H9 (cell line): Measurements from ENCODE around the gene HSD17B12. TPM values are rescaled to one million over a fixed set of nuclear protein-coding genes. Genes with fewer than 3 reads are reported as not detected.

Source experiments
- DNase-seq: peaks from one replicate; pipeline ENCODE4 v3.0.0-alpha.2; 2017
- H2AFZ ChIP-seq: one replicate; pipeline ENCODE4 v1.6.1; 2013; ENCODE audit warnings: mild to moderate bottlenecking, low read length, control low read depth, moderate library complexity
- H2AK5ac ChIP-seq: 2 replicates; pipeline ENCODE4 v1.6.1; 2013; ENCODE audit warnings: low read length, control low read depth, mixed read lengths; ENCODE audit not compliant: insufficient read length
- H2BK120ac ChIP-seq: one replicate; pipeline ENCODE4 v1.6.1; 2013; ENCODE audit warnings: low read depth, mild to moderate bottlenecking, low read length, control low read depth, inconsistent platforms; ENCODE audit not compliant: poor library complexity, severe bottlenecking
- H2BK12ac ChIP-seq: 2 replicates; pipeline ENCODE4 v1.6.1; 2013; ENCODE audit warnings: low read length, control low read depth, mixed read lengths, low read depth; ENCODE audit not compliant: insufficient read length
- H2BK15ac ChIP-seq: 2 replicates; pipeline ENCODE4 v1.6.1; 2013; ENCODE audit warnings: low read depth, low read length, control low read depth
- H2BK20ac ChIP-seq: one replicate; pipeline ENCODE4 v1.6.1; 2013; ENCODE audit warnings: low read depth, mild to moderate bottlenecking, low read length, control low read depth, inconsistent platforms; ENCODE audit not compliant: poor library complexity, severe bottlenecking
- H2BK5ac ChIP-seq: 2 replicates; pipeline ENCODE4 v1.6.1; 2013; ENCODE audit warnings: low read length, control low read depth, mixed read lengths; ENCODE audit not compliant: insufficient read length
- H3K14ac ChIP-seq: 2 replicates; pipeline ENCODE4 v1.6.1; 2013; ENCODE audit warnings: low read length, control low read depth; ENCODE audit not compliant: insufficient read depth
- H3K18ac ChIP-seq: 2 replicates; pipeline ENCODE4 v1.6.1; 2013; ENCODE audit warnings: low read depth, mild to moderate bottlenecking, mixed read lengths, low read length, control low read depth; ENCODE audit not compliant: insufficient read length
- H3K23ac ChIP-seq: 2 replicates; pipeline ENCODE4 v1.6.1; 2013; ENCODE audit warnings: low read length, control low read depth, mixed read lengths, low read depth; ENCODE audit not compliant: insufficient read length
- H3K23me2 ChIP-seq: 2 replicates; pipeline ENCODE4 v1.6.1; 2013; ENCODE audit warnings: low read depth, mild to moderate bottlenecking, mixed read lengths, low read length, control low read depth; ENCODE audit not compliant: insufficient read length, poor library complexity, severe bottlenecking
- H3K27ac ChIP-seq: 2 replicates; pipeline ENCODE4 v1.5.1; 2013; ENCODE audit warnings: low read length, control low read depth, mixed read lengths, low read depth; ENCODE audit not compliant: insufficient read length
- H3K27me3 ChIP-seq: 2 replicates; pipeline ENCODE4 v1.6.1; 2013; ENCODE audit warnings: low read length, control low read depth, inconsistent platforms; ENCODE audit not compliant: insufficient read depth
- H3K4ac ChIP-seq: 2 replicates; pipeline ENCODE4 v1.6.1; 2013; ENCODE audit warnings: low read depth, mild to moderate bottlenecking, control low read depth, inconsistent platforms, low read length, moderate library complexity
- H3K4me1 ChIP-seq: 2 replicates; pipeline ENCODE4 v1.6.1; 2013; ENCODE audit warnings: low read length, control low read depth, inconsistent platforms; ENCODE audit not compliant: insufficient read depth
- H3K4me2 ChIP-seq: 2 replicates; pipeline ENCODE4 v1.6.1; 2013; ENCODE audit warnings: low read length, control low read depth, mixed read lengths; ENCODE audit not compliant: insufficient read length, insufficient read depth
- H3K56ac ChIP-seq: 2 replicates; pipeline ENCODE4 v1.6.1; 2013; ENCODE audit warnings: low read depth, mild to moderate bottlenecking, mixed read lengths, low read length, control low read depth; ENCODE audit not compliant: insufficient read length
- H3K79me1 ChIP-seq: 2 replicates; pipeline ENCODE4 v1.6.1; 2013; ENCODE audit warnings: low read depth, mild to moderate bottlenecking, moderate library complexity, low read length, control low read depth, inconsistent platforms; ENCODE audit not compliant: insufficient read depth, poor library complexity, severe bottlenecking
- H3K79me2 ChIP-seq: 2 replicates; pipeline ENCODE4 v1.6.1; 2013; ENCODE audit warnings: low read length, control low read depth, inconsistent platforms; ENCODE audit not compliant: insufficient read depth
- H3K9ac ChIP-seq: 2 replicates; pipeline ENCODE4 v1.6.1; 2013; ENCODE audit warnings: low read length, control low read depth, mixed read lengths; ENCODE audit not compliant: insufficient read length; ENCODE audit errors: extremely low read depth
- H3K9me3 ChIP-seq: one replicate; pipeline ENCODE4 v1.6.1; 2013; ENCODE audit warnings: low read depth, low read length, inconsistent platforms; ENCODE audit not compliant: control insufficient read depth
- H3T11ph ChIP-seq: one replicate; pipeline ENCODE4 v1.6.1; 2013; ENCODE audit warnings: mild to moderate bottlenecking, low read length, control low read depth, inconsistent platforms
- H4K20me1 ChIP-seq: one replicate; pipeline ENCODE4 v1.6.1; 2013; ENCODE audit not compliant: control insufficient read depth, insufficient read length, insufficient read depth
- H4K5ac ChIP-seq: 2 replicates; pipeline ENCODE4 v1.6.1; 2013; ENCODE audit warnings: low read depth, mild to moderate bottlenecking, mixed read lengths, low read length, control low read depth; ENCODE audit not compliant: insufficient read length
- H4K8ac ChIP-seq: replicated peaks from 2 replicates; pipeline ENCODE4 v1.6.1; 2013; ENCODE audit warnings: low read length, control low read depth, mixed read lengths, low read depth; ENCODE audit not compliant: insufficient read length
- H4K91ac ChIP-seq: 2 replicates; pipeline ENCODE4 v1.6.1; 2013; ENCODE audit warnings: low read depth, mild to moderate bottlenecking, moderate library complexity, mixed read lengths, low read length, control low read depth; ENCODE audit not compliant: insufficient read length
- H3K27ac Mint-ChIP-seq, 3 experiments: 2 replicates in 2 of 3; 3 replicates in 1 of 3; pipeline ENCODE4 v1.8.0; 2020 to 2021; ENCODE audit warnings: mixed read lengths in 3 of 3, mild to moderate bottlenecking in 1 of 3, moderate library complexity in 1 of 3
- H3K27me3 Mint-ChIP-seq: 2 replicates; pipeline ENCODE4 v1.8.0; 2021; ENCODE audit warnings: low read depth, mild to moderate bottlenecking, moderate library complexity, mixed read lengths
- H3K36me3 Mint-ChIP-seq, 3 experiments: 2 replicates in 2 of 3; 3 replicates in 1 of 3; pipeline ENCODE4 v1.8.0; 2020 to 2021; ENCODE audit warnings: low read depth in 3 of 3, mixed read lengths in 3 of 3; ENCODE audit not compliant: insufficient read depth in 1 of 3
- H3K4me1 Mint-ChIP-seq, 2 experiments: 2 replicates each; pipeline ENCODE4 v1.8.0; 2020; ENCODE audit warnings: mixed read lengths in 2 of 2
- H3K4me3 Mint-ChIP-seq, 2 experiments: 2 replicates in 1 of 2; 3 replicates in 1 of 2; pipeline ENCODE4 v1.8.0; 2020 to 2021; ENCODE audit warnings: mild to moderate bottlenecking in 2 of 2, mixed read lengths in 2 of 2, moderate library complexity in 1 of 2
- H3K9me3 Mint-ChIP-seq, 2 experiments: 2 replicates in 1 of 2; 3 replicates in 1 of 2; pipeline ENCODE4 v1.8.0; 2020; ENCODE audit warnings: mild to moderate bottlenecking in 2 of 2, mixed read lengths in 2 of 2, moderate library complexity in 1 of 2
- WGBS: extraction: QIAGEN DNeasy Blood & Tissue Kit; methylation state at CpG from one replicate; pipeline ENCODE4 v1.1.7; 2013; ENCODE audit warnings: missing lambda C conversion rate, low lambda C conversion rate, mixed read lengths; ENCODE audit not compliant: insufficient read length; ENCODE audit errors: extremely low coverage; 5-methylcytosine and 5-hydroxymethylcytosine counted together
- total RNA-seq: library from RNA; stranded (reverse); gene quantifications from 2 replicates; pipeline ENCODE4 v1.2.1, GENCODE V29; 2021
- TF ChIP-seq, protein P1 (sequence below): fragments of 200-600 bp; sonication (generic); conservative IDR thresholded peaks from 3 replicates; pipeline ENCODE4 v1.8.0; 2021; ENCODE audit warnings: antibody characterized with exemption, mild to moderate bottlenecking

The HSD17B12 gene
- total RNA-seq, 1 experiment from 2014 or later = 111 TPM

DNA sequence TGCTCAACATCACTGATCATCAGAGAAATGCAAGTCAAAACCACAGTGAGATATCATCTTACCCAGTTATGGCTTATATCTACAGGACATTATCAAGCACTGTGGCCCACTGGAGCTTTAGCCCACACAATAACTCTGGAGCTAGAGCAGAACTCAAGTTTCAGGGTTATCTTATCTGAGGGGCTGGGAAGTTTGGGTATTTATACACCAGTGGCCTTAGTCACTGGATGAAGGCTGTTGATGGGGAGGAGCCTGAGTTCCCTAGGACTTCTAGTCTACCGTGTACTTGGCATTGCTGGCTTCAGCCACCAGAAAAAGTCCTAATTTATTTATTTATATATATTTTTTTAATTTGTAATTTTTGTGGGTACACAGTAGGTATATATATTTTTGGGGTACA lies 19.3 kb downstream of the HSD17B12 start:
- no peaks in the 10 kb centered on the region for H3K27me3 ChIP-seq
- no peak overlapping the region for H4K91ac ChIP-seq
- DNase-seq = no peak
- no peak overlapping the region for H3K9ac ChIP-seq
- no peaks in the 10 kb centered on the region for H4K20me1 ChIP-seq
- no peak overlapping the region for H3K14ac ChIP-seq
- no peak overlapping the region for H2BK5ac ChIP-seq
- H3K9me3 ChIP-seq = no peaks in the 10 kb centered on the region
- peaks cover 34% of the 10 kb centered on the region; the same call in 1 of the 2 replicates for H3K79me2 ChIP-seq
- Mint-ChIP-seq H3K27me3 (no peaks in the 10 kb centered on the region), H3K4me1 (peaks cover 0 to 9% of the 10 kb centered on the region in 2 experiments; a peak in 2 of 4 replicates), H3K9me3 (peaks cover 23 to 24% of the 10 kb centered on the region in 2 experiments), H3K27ac (no peak overlapping the region), H3K4me3 (no peak overlapping the region), H3K36me3 (peaks cover 29 to 44% (median 44%) of the 10 kb centered on the region in 3 experiments)
- H3K23me2 ChIP-seq = no peaks in the 10 kb centered on the region
- H2AK5ac ChIP-seq = no peak overlapping the region
- H4K5ac ChIP-seq = no peak overlapping the region
- no peak overlapping the region for H3K18ac ChIP-seq
- no peak overlapping the region for H4K8ac ChIP-seq
- no peak overlapping the region for H2BK120ac ChIP-seq
- H3K56ac ChIP-seq = no peak overlapping the region
- no peaks in the 10 kb centered on the region for H3K4me1 ChIP-seq
- H2BK15ac ChIP-seq = no peak overlapping the region
- no CpG with 5 or more reads among the region's 1 CpG for WGBS
- no peak overlapping the region for H3K23ac ChIP-seq
- H2AFZ ChIP-seq = no peak overlapping the region
- no peak overlapping the region for H3T11ph ChIP-seq
- H3K4me2 ChIP-seq = no peak overlapping the region
- no peak overlapping the region for H2BK12ac ChIP-seq
- peaks cover 20% of the 10 kb centered on the region for H3K79me1 ChIP-seq
- H3K4ac ChIP-seq = no peak overlapping the region
- H2BK20ac ChIP-seq = no peak overlapping the region
- H3K27ac ChIP-seq = no peak overlapping the region
- TF ChIP-seq, protein P1, sequence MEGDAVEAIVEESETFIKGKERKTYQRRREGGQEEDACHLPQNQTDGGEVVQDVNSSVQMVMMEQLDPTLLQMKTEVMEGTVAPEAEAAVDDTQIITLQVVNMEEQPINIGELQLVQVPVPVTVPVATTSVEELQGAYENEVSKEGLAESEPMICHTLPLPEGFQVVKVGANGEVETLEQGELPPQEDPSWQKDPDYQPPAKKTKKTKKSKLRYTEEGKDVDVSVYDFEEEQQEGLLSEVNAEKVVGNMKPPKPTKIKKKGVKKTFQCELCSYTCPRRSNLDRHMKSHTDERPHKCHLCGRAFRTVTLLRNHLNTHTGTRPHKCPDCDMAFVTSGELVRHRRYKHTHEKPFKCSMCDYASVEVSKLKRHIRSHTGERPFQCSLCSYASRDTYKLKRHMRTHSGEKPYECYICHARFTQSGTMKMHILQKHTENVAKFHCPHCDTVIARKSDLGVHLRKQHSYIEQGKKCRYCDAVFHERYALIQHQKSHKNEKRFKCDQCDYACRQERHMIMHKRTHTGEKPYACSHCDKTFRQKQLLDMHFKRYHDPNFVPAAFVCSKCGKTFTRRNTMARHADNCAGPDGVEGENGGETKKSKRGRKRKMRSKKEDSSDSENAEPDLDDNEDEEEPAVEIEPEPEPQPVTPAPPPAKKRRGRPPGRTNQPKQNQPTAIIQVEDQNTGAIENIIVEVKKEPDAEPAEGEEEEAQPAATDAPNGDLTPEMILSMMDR = no peak
